SK-N-MC (cell line): ENCODE data around the gene AATF.

Source experiments
- DNase-seq: peaks from one replicate; pipeline ENCODE4 v3.0.0-alpha.2; 2011; ENCODE audit warnings: low read depth, low spot score
- H3K27ac ChIP-seq: fragments of 200-600 bp; sonication (generic); 2 replicates; pipeline ENCODE4 v1.5.1; 2016; ENCODE audit warnings: mixed run types
- H3K36me3 ChIP-seq: fragments of 200-600 bp; sonication (generic); 2 replicates; pipeline ENCODE4 v1.6.1; 2017; ENCODE audit warnings: antibody characterized with exemption, low read length, mixed read lengths; ENCODE audit not compliant: insufficient read depth
- H3K4me3 ChIP-seq: fragments of 200-600 bp; sonication (generic); 2 replicates; pipeline ENCODE4 v1.5.1; 2016
- H3K9ac ChIP-seq: fragments of 200-600 bp; sonication (generic); 2 replicates; pipeline ENCODE4 v1.8.0; 2017; ENCODE audit warnings: mixed run types, mixed read lengths; ENCODE audit not compliant: insufficient read length
- H3K9me3 ChIP-seq: fragments of 200-600 bp; sonication (generic); 2 replicates; pipeline ENCODE4 v1.6.1; 2017; ENCODE audit warnings: low read depth, mild to moderate bottlenecking, antibody characterized with exemption, low read length, moderate library complexity, mixed read lengths
- EZH2 ChIP-seq: fragments of 200-600 bp; sonication (generic); IDR thresholded peaks from one replicate; pipeline ENCODE4 v1.6.1; 2017; ENCODE audit warnings: antibody characterized with exemption
- FOXP2 ChIP-seq: optimal IDR thresholded peaks from 2 replicates; pipeline ENCODE3; 2011; ENCODE audit warnings: mild to moderate bottlenecking, moderate library complexity; ENCODE audit not compliant: insufficient read depth; ENCODE audit errors: extremely low read length, control extremely low read depth
- POLR2AphosphoS5 ChIP-seq: IDR thresholded peaks from 2 replicates; pipeline ENCODE4 v1.6.1; 2012; ENCODE audit warnings: mild to moderate bottlenecking, low read depth, low read length, borderline replicate concordance

Gene AATF

DNA sequence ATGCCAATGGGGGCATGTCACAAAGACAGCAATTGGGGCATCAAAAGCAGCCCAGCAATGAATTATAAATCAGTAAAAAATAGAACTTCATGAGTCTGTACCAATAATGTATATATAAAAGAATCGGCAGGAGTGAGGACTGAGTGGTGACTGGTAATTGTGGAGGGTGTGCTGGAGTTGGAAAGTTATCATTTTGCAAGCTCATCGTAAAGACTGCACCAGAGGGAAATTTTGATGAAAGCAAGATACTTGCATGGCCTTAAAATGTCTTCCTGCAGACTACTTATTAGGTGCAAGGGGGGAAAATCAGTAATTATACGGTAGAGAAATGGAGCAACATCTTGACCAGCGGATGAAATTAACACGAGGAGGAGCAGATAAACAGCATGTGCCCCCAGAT is 138.9 kb downstream of the AATF start:
- H3K27ac ChIP-seq: no peak overlapping the region
- DNase-seq: no peak
- H3K36me3 ChIP-seq: peaks cover 33% of the 10 kb centered on the region
- H3K4me3 ChIP-seq: no peak overlapping the region
- TF ChIP-seq EZH2 (no peak), FOXP2 (no peak), POLR2AphosphoS5 (no peak)
- no peak overlapping the region for H3K9ac ChIP-seq
- H3K9me3 ChIP-seq: no peaks in the 10 kb centered on the region

DNA sequence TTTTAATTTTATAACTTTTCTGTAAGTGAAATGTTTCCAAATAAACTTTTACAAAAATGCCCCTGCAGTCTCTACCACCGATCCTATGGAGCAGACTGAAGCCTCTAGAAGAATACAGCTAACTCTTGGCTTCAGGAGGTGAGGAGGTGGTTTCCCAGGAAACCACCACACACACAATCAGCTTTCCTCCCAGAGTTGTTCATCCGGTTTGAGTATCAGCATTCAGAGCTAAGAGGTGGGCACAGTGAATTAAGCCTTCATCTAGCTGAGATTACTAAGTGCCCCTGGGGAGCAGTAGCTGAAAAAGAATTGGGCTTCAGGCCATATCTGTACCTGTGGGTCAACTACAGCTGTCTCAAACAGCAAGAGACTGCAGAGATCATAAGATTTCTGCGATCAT is 139.7 kb downstream of the AATF start:
- no peak overlapping the region for H3K4me3 ChIP-seq
- H3K9ac ChIP-seq: no peak overlapping the region
- DNase-seq: no peak
- no peaks in the 10 kb centered on the region for H3K9me3 ChIP-seq
- no peak for TF ChIP-seq FOXP2
- TF ChIP-seq POLR2AphosphoS5: no peak
- TF ChIP-seq EZH2: no peak
- H3K36me3 ChIP-seq: peaks cover 33% of the 10 kb centered on the region
- H3K27ac ChIP-seq: no peak overlapping the region

DNA sequence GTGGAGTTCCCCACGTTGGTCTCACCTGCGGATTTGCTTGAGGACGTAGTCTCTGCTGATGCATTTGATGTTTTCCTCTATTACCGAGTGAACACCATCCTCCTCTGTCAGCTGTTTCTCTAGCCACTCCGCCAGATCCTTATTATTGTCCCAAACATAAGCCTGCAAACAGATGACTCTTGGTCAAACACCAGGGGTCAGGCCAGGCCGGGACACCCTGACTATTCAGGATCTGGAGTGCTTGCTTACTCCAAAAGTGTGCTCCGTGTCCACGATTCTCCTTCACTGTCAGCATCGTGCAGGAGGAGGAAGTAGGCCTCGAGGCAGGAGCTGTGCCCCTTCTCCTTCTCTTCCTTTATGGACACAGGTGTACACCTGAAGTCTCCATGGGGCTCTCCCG is 140.2 kb downstream of the AATF start:
- DNase-seq: no peak
- Histone ChIP-seq H3K36me3 (peaks cover 35% of the 10 kb centered on the region), H3K4me3 (no peak overlapping the region), H3K9me3 (no peaks in the 10 kb centered on the region), H3K27ac (no peak overlapping the region), H3K9ac (no peak overlapping the region)
- TF ChIP-seq EZH2 (no peak), POLR2AphosphoS5 (no peak), FOXP2 (no peak)

DNA sequence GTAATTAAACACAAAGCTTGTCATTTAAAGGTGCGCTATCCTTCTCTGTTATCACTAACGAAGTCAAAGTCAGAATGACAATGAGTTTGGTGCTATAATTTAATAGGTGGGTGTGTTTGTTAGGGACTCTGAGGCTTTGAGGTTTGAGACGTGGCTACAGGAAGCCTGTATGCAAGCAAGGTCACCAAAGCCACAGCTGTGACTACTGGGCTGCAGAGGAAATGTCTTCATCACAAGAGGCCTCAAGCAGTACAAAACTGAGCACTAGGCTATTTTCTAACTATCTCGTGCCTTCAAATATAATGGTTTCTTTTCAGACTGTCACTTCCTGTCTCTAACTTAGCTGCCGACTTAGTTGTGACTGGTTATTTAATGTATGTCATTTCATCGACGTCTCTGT is 141.2 kb downstream of the AATF start:
- no peak for TF ChIP-seq POLR2AphosphoS5
- TF ChIP-seq EZH2: no peak
- TF ChIP-seq FOXP2: no peak

DNA sequence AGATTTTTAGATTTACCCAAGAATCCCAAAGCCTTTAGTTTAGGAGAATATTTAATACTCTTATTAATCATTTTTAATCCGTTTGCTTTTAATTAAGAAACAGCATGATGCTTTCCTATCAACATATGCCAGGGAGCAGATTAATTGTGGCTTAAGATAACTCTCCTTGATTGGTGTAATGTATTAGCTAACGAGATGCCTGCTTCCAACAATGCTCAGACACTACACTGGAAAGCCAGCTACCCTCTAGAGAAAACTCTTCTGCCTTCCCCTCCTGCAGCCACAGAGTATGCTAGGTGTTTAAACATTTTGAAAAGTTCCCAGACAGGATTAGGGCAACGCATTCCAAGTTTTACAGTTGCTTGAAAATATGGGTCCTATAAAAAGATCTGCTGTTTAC is 142.2 kb downstream of the AATF start:
- Histone ChIP-seq H3K36me3 (peaks cover 39% of the 10 kb centered on the region), H3K27ac (no peak overlapping the region), H3K9ac (no peak overlapping the region), H3K9me3 (no peaks in the 10 kb centered on the region), H3K4me3 (no peak overlapping the region)
- no peak for DNase-seq
- TF ChIP-seq EZH2: no peak
- no peak for TF ChIP-seq FOXP2
- no peak for TF ChIP-seq POLR2AphosphoS5

More for the DNA sequence above, 141.2 kb downstream of the AATF start:
- Histone ChIP-seq H3K9me3 (no peaks in the 10 kb centered on the region), H3K4me3 (no peak overlapping the region), H3K36me3 (peaks cover 40% of the 10 kb centered on the region), H3K27ac (no peak overlapping the region), H3K9ac (no peak overlapping the region)
- no peak for DNase-seq

DNA sequence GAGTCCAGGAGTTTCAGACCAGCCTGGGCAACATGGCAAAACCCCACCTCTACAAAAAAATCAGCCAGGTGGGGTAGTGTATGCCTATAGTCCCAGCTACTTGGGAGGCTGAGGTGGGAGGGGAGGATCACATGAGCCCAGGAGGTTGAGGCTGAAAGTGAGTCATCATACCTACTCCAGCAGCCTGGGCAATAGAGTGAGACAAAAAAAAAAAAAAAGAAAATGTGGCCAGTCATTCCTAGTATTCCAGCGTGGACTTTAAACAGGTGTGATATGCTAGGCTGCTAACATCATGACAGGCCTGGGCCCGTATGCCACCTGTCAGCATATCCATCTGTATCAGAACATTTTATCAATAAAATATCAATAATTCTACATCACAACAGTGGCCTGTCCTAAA is 143.3 kb downstream of the AATF start:
- H3K27ac ChIP-seq: no peak overlapping the region
- H3K36me3 ChIP-seq: peaks cover 40% of the 10 kb centered on the region
- no peaks in the 10 kb centered on the region for H3K9me3 ChIP-seq
- TF ChIP-seq POLR2AphosphoS5 (no peak), EZH2 (no peak), FOXP2 (no peak)
- no peak overlapping the region for H3K4me3 ChIP-seq
- no peak for DNase-seq
- no peak overlapping the region for H3K9ac ChIP-seq

DNA sequence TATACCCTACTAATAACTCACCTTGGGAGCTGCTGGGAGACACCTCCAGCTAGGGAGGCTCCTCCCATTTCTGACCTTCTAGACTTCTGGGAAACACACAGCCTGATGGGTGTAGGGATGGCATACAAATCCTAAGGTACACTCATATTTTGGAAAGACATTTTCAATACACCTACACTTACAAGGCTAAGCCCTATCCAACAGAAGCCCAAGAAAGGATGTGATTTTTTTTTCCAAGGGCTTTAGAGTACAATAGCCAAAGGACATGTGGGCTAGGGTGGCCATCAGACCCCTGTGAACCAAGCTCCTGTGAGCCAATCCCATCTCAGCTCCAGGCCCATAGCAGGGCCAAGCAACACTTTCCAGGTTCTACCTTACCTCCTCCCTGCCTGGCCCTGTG is 143.9 kb downstream of the AATF start:
- Histone ChIP-seq H3K27ac (no peak overlapping the region), H3K9me3 (no peaks in the 10 kb centered on the region), H3K9ac (no peak overlapping the region), H3K36me3 (peaks cover 40% of the 10 kb centered on the region), H3K4me3 (no peak overlapping the region)
- TF ChIP-seq POLR2AphosphoS5 (no peak), EZH2 (no peak), FOXP2 (no peak)
- no peak for DNase-seq

DNA sequence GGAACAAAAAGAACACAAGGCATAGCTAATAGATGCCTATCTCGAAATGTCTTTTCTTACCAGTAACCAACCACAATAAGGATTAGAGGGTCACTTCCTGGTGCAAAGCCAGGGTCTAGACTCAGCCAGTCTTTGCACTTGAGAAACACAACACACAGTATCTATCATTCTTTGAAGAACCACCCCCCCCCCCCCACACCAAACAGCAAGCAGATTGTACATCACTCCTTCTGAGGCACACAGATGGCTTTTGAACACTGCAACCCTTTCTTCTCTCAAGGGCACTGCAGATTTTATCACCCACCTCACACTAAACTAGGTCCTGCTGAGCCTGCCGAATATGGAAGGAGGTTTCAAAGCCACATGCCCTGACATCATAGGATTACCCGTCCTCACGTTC is 145.6 kb downstream of the AATF start:
- no peak overlapping the region for H3K9ac ChIP-seq
- no peaks in the 10 kb centered on the region for H3K9me3 ChIP-seq
- DNase-seq: no peak
- no peak overlapping the region for H3K27ac ChIP-seq
- no peak for TF ChIP-seq EZH2
- TF ChIP-seq FOXP2: no peak
- TF ChIP-seq POLR2AphosphoS5: no peak
- H3K4me3 ChIP-seq: no peak overlapping the region
- peaks cover 46% of the 10 kb centered on the region for H3K36me3 ChIP-seq

DNA sequence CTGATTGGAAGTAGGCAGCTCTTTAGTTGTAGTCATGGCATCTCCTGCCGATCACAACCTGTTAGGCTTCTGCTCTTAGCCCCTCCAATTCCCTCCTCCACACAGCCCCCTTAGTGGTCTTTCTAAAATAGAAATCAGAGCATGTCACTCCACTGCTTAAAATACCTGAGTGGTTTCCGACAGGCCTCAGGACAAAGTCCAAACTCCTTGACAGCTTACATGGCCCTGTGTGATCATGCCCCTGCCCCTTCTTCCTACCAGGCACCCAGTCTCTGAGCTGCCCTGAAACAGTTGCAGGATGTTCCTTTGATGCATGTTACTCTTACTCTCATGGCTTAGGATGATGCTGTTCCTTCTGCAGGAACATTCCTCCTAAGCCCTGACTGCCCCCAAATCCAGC is 147.3 kb downstream of the AATF start:
- no peak overlapping the region for H3K9ac ChIP-seq
- peaks cover 39% of the 10 kb centered on the region for H3K36me3 ChIP-seq
- TF ChIP-seq EZH2: no peak
- TF ChIP-seq POLR2AphosphoS5: no peak
- TF ChIP-seq FOXP2: no peak
- no peaks in the 10 kb centered on the region for H3K9me3 ChIP-seq
- H3K27ac ChIP-seq: no peak overlapping the region
- H3K4me3 ChIP-seq: no peak overlapping the region
- no peak for DNase-seq
